K562 (cell line): ENCODE results near the gene ERC2. TPM values are rescaled to one million over a fixed set of nuclear protein-coding genes. Genes with fewer than 3 reads are reported as not detected.

Source experiments
- ATAC-seq: fragments of 200-7000 bp; cut with Tn5 transposase; 3 replicates; pipeline ENCODE4 v1.9.1; 2020; ENCODE audit warnings: moderate library complexity
- BruUV-seq: library from RNA; stranded (reverse); fragments of 400-500 nt; replicated peaks from 2 replicates; lab custom pipeline; 2021; lab: Mats Ljungman, UMichigan
- CTCF ChIA-PET: fragments of 300-600 bp; formaldehyde crosslinking; extraction: SDS; loops from one replicate; lab custom pipeline; 2021; ENCODE audit warnings: low intra/inter-chr PET ratio; lab: Yijun Ruan, JAX
- POLR2A ChIA-PET: fragments of 300-600, 350-650 bp; sonication (Branson Sonifier 250); formaldehyde crosslinking; extraction: SDS; loops from one replicate; lab custom pipeline; 2021; ENCODE audit warnings: antibody characterized with exemption, inconsistent platforms; lab: Yijun Ruan, JAX
- DNase-seq, 4 experiments: peaks; one replicate each; pipeline versions ENCODE4 v3.0.0 to v3.0.0-alpha.2; 2011 to 2018; ENCODE audit warnings: low spot score in 3 of 4, mixed read lengths in 3 of 4; ENCODE audit errors: extremely low read depth in 1 of 4
- FAIRE-seq: peaks from 2 replicates; lab custom pipeline; 2011; peaks lifted over from hg19 to GRCh38; lab: Jason Lieb, UNC
- H2AFZ ChIP-seq: 2 replicates; pipeline ENCODE4 v1.6.0; 2011; ENCODE audit warnings: low read depth, low read length, control low read depth, inconsistent platforms
- H3K27ac ChIP-seq: fragments of 200-600 bp; 3 replicates; pipeline ENCODE4 v1.8.0; 2011; ENCODE audit warnings: low read depth, mild to moderate bottlenecking, control low read depth, inconsistent platforms, low read length, moderate library complexity, mixed read lengths; ENCODE audit errors: extremely low read depth
- H3K27me3 ChIP-seq, 2 experiments: fragments of 300-600 bp in 1 of 2; 2 replicates in 1 of 2; 3 replicates in 1 of 2; pipeline versions ENCODE4 v1.6.0 to v1.8.0; 2011; ENCODE audit warnings: inconsistent platforms in 2 of 2, low read length in 2 of 2, mild to moderate bottlenecking in 1 of 2, mixed read lengths in 1 of 2, moderate library complexity in 1 of 2; ENCODE audit not compliant: control insufficient read depth in 2 of 2, insufficient read depth in 2 of 2
- H3K36me3 ChIP-seq: fragments of 300-600 bp; 3 replicates; pipeline ENCODE4 v1.8.0; 2011; ENCODE audit warnings: mild to moderate bottlenecking, low read length, inconsistent platforms; ENCODE audit not compliant: control insufficient read depth, insufficient read depth
- H3K4me1 ChIP-seq, 2 experiments: fragments of 200-600 bp in 1 of 2; replicated peaks in 1 of 2; 2 replicates in 1 of 2; 3 replicates in 1 of 2; pipeline versions ENCODE4 v1.5.1 to v1.8.0; 2011; ENCODE audit warnings: inconsistent platforms in 2 of 2, low read length in 2 of 2, mild to moderate bottlenecking in 1 of 2, mixed read lengths in 1 of 2, moderate library complexity in 1 of 2; ENCODE audit not compliant: control insufficient read depth in 2 of 2, insufficient read depth in 2 of 2
- H3K4me2 ChIP-seq: 2 replicates; pipeline ENCODE4 v1.6.1; 2011; ENCODE audit warnings: low read length, control low read depth, inconsistent platforms, mixed read lengths; ENCODE audit not compliant: insufficient read depth
- H3K4me3 ChIP-seq: fragments of 200-600 bp; sonication (generic), shearing (Covaris generic); 2 replicates; pipeline ENCODE4 v1.5.1; 2016; ENCODE audit warnings: control low read depth, inconsistent platforms
- H3K79me2 ChIP-seq: fragments of 200-600 bp; 3 replicates; pipeline ENCODE4 v1.8.0; 2011; ENCODE audit warnings: low read length, inconsistent platforms; ENCODE audit not compliant: control insufficient read depth, insufficient read depth
- H3K9ac ChIP-seq, 2 experiments: 2 replicates each; pipeline versions ENCODE4 v1.6.0 to v1.6.1; 2011; ENCODE audit warnings: low read depth in 2 of 2, low read length in 2 of 2, control low read depth in 1 of 2, inconsistent platforms in 1 of 2, mild to moderate bottlenecking in 1 of 2, mixed read lengths in 1 of 2; ENCODE audit not compliant: insufficient read depth in 1 of 2
- H3K9me1 ChIP-seq: one replicate; pipeline ENCODE4 v1.6.0; 2011; ENCODE audit warnings: inconsistent platforms, mild to moderate bottlenecking, low read length, moderate library complexity; ENCODE audit not compliant: control insufficient read depth, insufficient read depth
- H3K9me3 ChIP-seq: replicated peaks from 2 replicates; pipeline ENCODE4 v1.5.1; 2011; ENCODE audit warnings: low read depth, low read length, inconsistent platforms; ENCODE audit not compliant: control insufficient read depth, insufficient read depth
- H4K20me1 ChIP-seq: replicated peaks from 2 replicates; pipeline ENCODE4 v1.6.1; 2011; ENCODE audit warnings: low read length, inconsistent platforms, mixed read lengths; ENCODE audit not compliant: control insufficient read depth, insufficient read depth
- CBX1 ChIP-seq: sonication (generic); IDR thresholded peaks from 2 replicates; pipeline ENCODE4 v1.6.1; 2016; ENCODE audit warnings: antibody characterized with exemption, low read depth, mild to moderate bottlenecking
- EGR1 ChIP-seq: fragments of 450-650 bp; conservative IDR thresholded peaks from 2 replicates; pipeline ENCODE4 v1.6.1; 2017; ENCODE audit warnings: mild to moderate bottlenecking
- GMEB1 ChIP-seq: fragments of 250-450 bp; sonication (Bioruptor Pico); IDR thresholded peaks from 2 replicates; pipeline ENCODE4 v1.4.0; 2020; ENCODE audit warnings: mild to moderate bottlenecking
- HEY1 ChIP-seq: fragments of 250-450 bp; sonication (Bioruptor Pico); IDR thresholded peaks from 2 replicates; pipeline ENCODE4 v1.5.0; 2020; ENCODE audit warnings: mild to moderate bottlenecking, moderate library complexity, borderline replicate concordance
- HNRNPUL1 ChIP-seq: fragments of 200-400 bp; formaldehyde crosslinking; IDR thresholded peaks from 2 replicates; pipeline ENCODE4 v1.6.1; 2017; ENCODE audit warnings: low read length
- MCM7 ChIP-seq, 2 experiments: fragments of 450-650 bp; IDR thresholded peaks; 2 replicates each; pipeline ENCODE4 v1.6.1; 2016 to 2018
- PBX2 ChIP-seq, 2 experiments: IDR thresholded peaks in 1 of 2; conservative IDR thresholded peaks in 1 of 2; 2 replicates each; pipeline ENCODE4 v1.6.1; 2016; ENCODE audit warnings: low read depth in 2 of 2, mild to moderate bottlenecking in 1 of 2, missing compliant biosample characterization in 1 of 2, missing genetic modification characterization in 1 of 2, moderate library complexity in 1 of 2
- PML ChIP-seq: IDR thresholded peaks from 2 replicates; pipeline ENCODE4 v1.6.1; 2012; ENCODE audit warnings: low read length, inconsistent platforms
- RBM34 ChIP-seq: fragments of 200-400 bp; formaldehyde crosslinking; IDR thresholded peaks from 2 replicates; pipeline ENCODE4 v1.6.1; 2018; ENCODE audit warnings: low read length, borderline replicate concordance; ENCODE audit not compliant: insufficient read depth
- SRSF3 ChIP-seq: fragments of 200-400 bp; formaldehyde crosslinking; IDR thresholded peaks from 2 replicates; pipeline ENCODE4 v1.6.1; 2016; ENCODE audit warnings: mild to moderate bottlenecking, low read length, moderate library complexity; ENCODE audit not compliant: insufficient read depth
- VEZF1 ChIP-seq: fragments of 200-800 bp; sonication (Bioruptor generic); IDR thresholded peaks from 2 replicates; pipeline ENCODE4 v1.6.1; 2017; ENCODE audit warnings: missing genetic modification characterization, missing compliant biosample characterization
- ZBTB12 ChIP-seq: fragments of 250-450 bp; sonication (Bioruptor Pico); IDR thresholded peaks from 2 replicates; pipeline ENCODE4 v1.4.0; 2020
- ZC3H4 ChIP-seq: sonication (generic); formaldehyde crosslinking; IDR thresholded peaks from 2 replicates; pipeline ENCODE4 v1.9.0; 2021; ENCODE audit warnings: missing genetic modification reagents, borderline replicate concordance
- ZNF408 ChIP-seq: fragments of 250-450 bp; sonication (Bioruptor Pico); IDR thresholded peaks from 2 replicates; pipeline ENCODE4 v1.4.0; 2020; ENCODE audit warnings: low read depth, mild to moderate bottlenecking, moderate library complexity
- ZNF507 ChIP-seq: conservative IDR thresholded peaks from 2 replicates; pipeline ENCODE4 v1.6.1; 2017; ENCODE audit warnings: missing genetic modification characterization, missing compliant biosample characterization
- WGBS: fragments of 100-300 bp; shearing (Covaris generic); methylation state at CpG from one replicate; pipeline ENCODE4 v1.1.6; 2016; ENCODE audit warnings: low coverage, mixed read lengths; ENCODE audit not compliant: insufficient coverage; ENCODE audit errors: missing lambda C conversion rate; 5-methylcytosine and 5-hydroxymethylcytosine counted together
- in situ Hi-C: fragments of 300-500 bp; cut with MboI; formaldehyde crosslinking; loops from 4 replicates; pipeline ENCODE4 v1.15.0; 2018; ENCODE audit warnings: inconsistent platforms, mixed read lengths
- intact Hi-C: fragments of 100-400 bp; cut with micrococcal nuclease; formaldehyde crosslinking; loops from 2 replicates; pipeline ENCODE4 v1.14.2; 2022
- polyA plus RNA-seq, 8 experiments: library from polyadenylated mRNA; depleted of rRNA in 4 of 8; stranded (reverse) in 5 of 8; unstranded in 3 of 8; fragments of >200 nt; fragmentation: Nextera tagmentation in 2 of 8; fragmentation: Illumina TruSeq in 1 of 8; extraction: Ambion mirVana in 2 of 8; extraction: Trizol in 1 of 8; gene quantifications; 2 replicates each; pipeline versions ENCODE4 v1.2.1 to v1.2.3, GENCODE V29; 2011 to 2014; ENCODE audit warnings: inconsistent platforms in 1 of 8, missing spikeins in 1 of 8
- total RNA-seq, 7 experiments: library from RNA; depleted of rRNA in 6 of 7; stranded (reverse); fragments of >200 nt in 6 of 7; fragmentation: Illumina TruSeq in 2 of 7; extraction: Trizol in 2 of 7; gene quantifications; 2 replicates each; pipeline versions ENCODE4 v1.2.1 to v1.2.3, GENCODE V29; 2011 to 2021; ENCODE audit warnings: low replicate concordance in 1 of 7

Gene ERC2
- total and polyA plus RNA-seq, 9 of the 15 experiments (the other 6 are each of a cell fraction or from before 2014, with no cell fraction given) = 0.04 to 0.18 (median 0.07) TPM; not detected in 2

GRCh38 chr3:55500555-55501330, 967.5 kb downstream of the ERC2 start:
- in situ Hi-C loops (no loop called here), intact Hi-C loops (no loop called here)
- H3K9ac ChIP-seq = no peak overlapping the region
- ChIA-PET POLR2A (interaction anchor here (0.6 kb wide), 1 partner anchor 569 kb away, joined by 4 read pairs; no protein-coding TSS in a partner anchor), CTCF (no interaction called here)
- H3K4me3 ChIP-seq = no peak overlapping the region
- no peak for DNase-seq
- no peak overlapping the region for H3K4me2 ChIP-seq
- H3K27ac ChIP-seq = no peak overlapping the region
- FAIRE-seq = no peak
- no peaks in the 10 kb centered on the region; a peak in 1 of 5 replicates for H3K27me3 ChIP-seq
- no peak for ATAC-seq
- no peaks in the 10 kb centered on the region for H3K9me1 ChIP-seq
- BruUV-seq = no TSS peak
- no peaks in the 10 kb centered on the region for H3K9me3 ChIP-seq
- WGBS = 0% methylated on average over 4 of the region's 5 CpGs
- H4K20me1 ChIP-seq = no peaks in the 10 kb centered on the region
- no peaks in the 10 kb centered on the region for H3K36me3 ChIP-seq
- no peak overlapping the region for H2AFZ ChIP-seq
- no peaks in the 10 kb centered on the region for H3K79me2 ChIP-seq
- no peaks in the 10 kb centered on the region for H3K4me1 ChIP-seq
- no peak for TF ChIP-seq HNRNPUL1
- TF ChIP-seq CBX1 = no peak
- TF ChIP-seq MCM7 (IDR thresholded peaks at IDR 0.05) = no peak
- no peak for TF ChIP-seq EGR1
- TF ChIP-seq GMEB1 (CRISPR knock-in tag) = no peak
- TF ChIP-seq PBX2 (CRISPR knock-in tag; IDR thresholded peaks at IDR 0.05; ENCODE audit: low read depth) = no peak
- no peak for TF ChIP-seq PBX2 (tag; conservative IDR thresholded peaks at IDR 0.05; ENCODE audit: low read depth)
- TF ChIP-seq ZNF408 (CRISPR knock-in tag) = no peak
- no peak for TF ChIP-seq PML
- no peak for TF ChIP-seq ZNF507 (tag)
- TF ChIP-seq HEY1 = no peak
- TF ChIP-seq SRSF3 = no peak
- TF ChIP-seq ZBTB12 (CRISPR knock-in tag) = no peak
- TF ChIP-seq ZC3H4 = no peak
- no peak for TF ChIP-seq RBM34
- no peak for TF ChIP-seq VEZF1 (CRISPR knock-in tag)
